ENCODE data around the gene IL31RA.

IL31RA gene

DNA sequence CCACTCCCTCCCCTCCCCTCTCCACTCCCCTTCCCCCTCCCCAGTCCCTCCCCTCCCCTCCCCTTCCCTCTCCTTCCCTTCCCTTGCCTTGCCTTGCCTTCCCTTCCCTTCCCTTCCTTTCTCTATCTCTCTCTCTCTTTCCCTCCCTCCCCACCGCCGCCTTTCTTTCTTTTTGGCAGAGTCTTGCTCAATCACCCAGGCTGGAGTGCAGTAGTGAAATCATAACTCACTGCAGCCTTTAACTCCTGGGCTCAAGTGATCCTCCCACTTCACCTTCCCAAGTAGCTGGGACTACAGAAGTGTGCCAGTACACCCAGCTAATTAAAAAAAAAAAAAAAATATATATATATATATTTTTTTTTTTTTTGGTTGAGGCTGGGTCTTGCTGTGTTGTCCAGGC is 45.5 kb downstream of the IL31RA start:
- TF ChIP-seq, protein P1, sequence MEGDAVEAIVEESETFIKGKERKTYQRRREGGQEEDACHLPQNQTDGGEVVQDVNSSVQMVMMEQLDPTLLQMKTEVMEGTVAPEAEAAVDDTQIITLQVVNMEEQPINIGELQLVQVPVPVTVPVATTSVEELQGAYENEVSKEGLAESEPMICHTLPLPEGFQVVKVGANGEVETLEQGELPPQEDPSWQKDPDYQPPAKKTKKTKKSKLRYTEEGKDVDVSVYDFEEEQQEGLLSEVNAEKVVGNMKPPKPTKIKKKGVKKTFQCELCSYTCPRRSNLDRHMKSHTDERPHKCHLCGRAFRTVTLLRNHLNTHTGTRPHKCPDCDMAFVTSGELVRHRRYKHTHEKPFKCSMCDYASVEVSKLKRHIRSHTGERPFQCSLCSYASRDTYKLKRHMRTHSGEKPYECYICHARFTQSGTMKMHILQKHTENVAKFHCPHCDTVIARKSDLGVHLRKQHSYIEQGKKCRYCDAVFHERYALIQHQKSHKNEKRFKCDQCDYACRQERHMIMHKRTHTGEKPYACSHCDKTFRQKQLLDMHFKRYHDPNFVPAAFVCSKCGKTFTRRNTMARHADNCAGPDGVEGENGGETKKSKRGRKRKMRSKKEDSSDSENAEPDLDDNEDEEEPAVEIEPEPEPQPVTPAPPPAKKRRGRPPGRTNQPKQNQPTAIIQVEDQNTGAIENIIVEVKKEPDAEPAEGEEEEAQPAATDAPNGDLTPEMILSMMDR (IDR thresholded peaks at IDR 0.05): no peak

DNA sequence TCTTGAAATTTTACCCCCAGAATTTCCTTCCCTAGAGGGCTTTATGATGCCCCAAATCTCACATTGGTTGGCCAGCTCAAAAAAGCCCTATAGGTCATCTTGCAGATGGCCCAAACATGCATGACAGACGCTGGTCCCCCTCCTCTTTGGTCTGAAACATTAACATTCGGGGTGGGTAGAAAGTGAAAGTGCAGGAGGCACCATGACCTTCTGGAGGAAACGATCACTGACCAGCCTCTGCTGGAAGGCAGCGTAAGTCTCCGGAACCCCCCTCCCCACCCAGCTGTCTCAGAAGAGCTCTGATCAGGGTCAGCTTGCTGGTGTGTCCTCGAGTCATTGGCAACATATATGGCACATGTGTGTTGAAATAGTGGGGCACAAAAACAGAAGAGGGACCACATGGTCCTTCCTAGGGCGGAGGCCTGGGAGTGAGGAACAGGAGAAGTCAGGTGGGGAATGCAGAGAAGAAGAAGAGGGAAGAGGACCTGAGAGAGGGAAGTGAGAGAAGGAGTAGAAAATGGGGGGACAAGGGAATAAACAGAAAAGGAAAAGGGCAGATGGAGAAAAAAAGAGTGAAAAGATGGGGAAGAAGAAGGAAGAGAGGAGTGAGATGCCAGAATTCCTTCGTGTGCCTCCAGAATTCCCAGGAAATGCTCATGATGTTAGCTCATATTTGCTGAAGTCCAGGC is 46.2 kb downstream of the IL31RA start:
- TF ChIP-seq, protein P1 (IDR thresholded peaks at IDR 0.05): no peak

DNA sequence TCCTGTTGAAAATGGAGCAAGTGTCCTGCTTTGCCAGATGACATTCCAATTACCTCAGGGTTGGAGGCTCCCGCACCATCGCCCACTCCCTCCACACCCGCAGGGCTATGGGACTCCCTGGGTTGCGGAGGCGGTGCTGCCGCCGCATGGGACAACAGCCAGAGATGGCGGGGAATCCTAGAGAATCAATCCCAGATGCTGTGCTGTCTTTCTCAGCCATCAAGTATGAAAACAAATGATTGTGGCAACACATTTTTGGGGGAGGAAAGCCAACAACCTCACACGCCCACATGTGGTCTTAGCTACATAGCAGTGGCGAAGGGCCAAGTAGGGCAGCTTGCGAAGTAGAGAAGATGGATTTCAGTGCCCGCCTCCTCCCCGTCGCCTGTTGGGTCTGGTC is 46.7 kb downstream of the IL31RA start:
- TF ChIP-seq, protein P1 (IDR thresholded peaks at IDR 0.05): no peak

DNA sequence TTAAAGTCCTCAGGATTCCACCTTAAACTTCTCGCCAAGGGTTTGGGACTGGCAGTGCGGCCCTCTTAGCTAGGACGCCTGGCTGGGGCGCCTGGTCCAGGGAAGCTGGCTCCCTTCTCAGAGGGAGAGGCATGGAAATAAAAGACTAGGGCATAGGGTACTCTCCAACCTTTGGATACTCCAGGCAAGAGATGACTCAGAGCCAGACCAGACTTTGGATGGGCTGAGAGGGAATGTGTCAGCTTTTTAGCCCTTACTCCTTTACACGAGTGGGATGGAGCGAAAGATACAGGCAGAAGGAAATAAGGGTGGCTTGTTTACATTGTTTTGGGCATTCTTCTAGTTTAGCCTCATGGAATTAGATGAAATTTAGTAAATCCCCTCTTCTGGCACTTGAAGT is 48.2 kb downstream of the IL31RA start:
- TF ChIP-seq, protein P1 (IDR thresholded peaks at IDR 0.05): no peak

DNA sequence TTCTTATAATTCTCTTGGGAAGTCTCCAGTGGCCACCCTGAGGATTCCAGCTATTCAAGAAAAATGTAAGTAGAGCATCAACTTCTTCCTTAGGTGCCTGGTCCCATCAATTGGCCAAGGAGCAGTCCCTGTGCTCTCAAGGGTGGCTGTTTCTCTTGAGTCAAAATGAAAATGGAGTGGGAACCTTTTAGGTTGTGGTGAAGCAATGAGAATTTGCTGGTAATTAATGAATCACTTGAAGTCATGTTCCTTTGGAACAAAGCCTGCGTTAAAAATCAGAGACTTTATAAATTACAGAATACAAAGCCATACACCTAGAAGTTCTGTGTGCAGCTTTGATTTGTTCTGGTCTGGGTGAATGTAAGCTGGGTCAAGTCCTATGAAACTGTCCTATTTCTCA is 48.9 kb downstream of the IL31RA start:
- TF ChIP-seq, protein P1 (IDR thresholded peaks at IDR 0.05): no peak

DNA sequence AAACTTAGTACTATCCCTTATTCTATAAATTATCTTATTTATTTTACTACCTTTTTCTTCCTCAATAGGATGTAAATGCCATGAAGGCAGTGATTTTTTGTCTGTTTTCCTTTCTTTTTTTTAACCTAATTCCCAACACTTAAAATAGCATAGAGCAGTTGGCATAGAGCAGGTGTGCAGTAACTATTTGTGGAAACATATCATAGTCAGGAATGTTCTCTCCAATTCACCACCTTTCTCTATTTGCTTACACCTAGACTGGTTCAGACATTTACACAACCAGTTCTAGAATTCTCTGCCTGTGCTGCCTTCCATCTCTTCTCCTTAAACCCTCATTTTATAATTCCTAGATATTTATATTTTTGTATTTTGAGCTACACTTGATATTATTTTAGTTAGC is 49.6 kb downstream of the IL31RA start:
- TF ChIP-seq, protein P1 (IDR thresholded peaks at IDR 0.05): no peak

DNA sequence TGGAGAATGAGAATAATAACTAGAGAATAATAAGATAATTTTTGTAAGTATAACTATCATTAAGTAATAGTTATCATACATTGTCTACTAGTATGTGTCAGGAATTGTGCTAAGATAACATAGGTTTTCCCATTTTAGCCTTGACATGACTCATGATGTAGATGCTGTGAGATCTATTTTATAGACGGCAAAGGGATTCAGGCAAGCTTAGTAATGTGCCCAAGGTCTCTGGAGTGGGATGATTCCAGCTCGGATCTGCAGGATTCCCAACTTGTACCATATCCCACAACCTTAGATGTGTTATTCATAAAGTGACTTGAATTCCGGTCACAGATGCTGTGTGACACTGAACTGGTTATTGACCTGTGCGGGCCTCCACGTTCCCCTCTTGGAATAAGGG is 51.5 kb downstream of the IL31RA start:
- TF ChIP-seq, protein P1 (IDR thresholded peaks at IDR 0.05): no peak

All from LNCAP (cell line).